Gastrocnemius medialis (tissue), 4 donors: ENCODE measurements around the gene SIGLEC11. TPM values are rescaled to one million over a fixed set of nuclear protein-coding genes. Genes with fewer than 3 reads are reported as not detected.
"Not testable (repeated sequence)": the region's sequence is repeated elsewhere in the genome, so short reads cannot be mapped to it uniquely, and the experiment has no call there.

Experiments used
- ATAC-seq, 2 donors: fragments of 150-250 bp; one replicate each; pipeline ENCODE4 v1.9.1; 2016
- DNase-seq, 2 donors: peaks; one replicate each; pipeline ENCODE4 v3.0.0-alpha.2; 2019
- H3K27ac ChIP-seq, 4 donors: fragments of 200-600 bp; sonication (generic); 1 replicate in 1 of 4; 2 replicates in 3 of 4; pipeline ENCODE4 v1.5.1; 2016 to 2018; ENCODE audit warnings: mild to moderate bottlenecking in 2 of 4, moderate library complexity in 1 of 4
- H3K27me3 ChIP-seq, 3 donors: fragments of 200-600 bp; sonication (generic) in 2 of 3; 1 replicate in 1 of 3; 2 replicates in 2 of 3; pipeline versions ENCODE4 v1.5.1 to v1.6.0; 2016 to 2019; ENCODE audit warnings: mild to moderate bottlenecking in 1 of 3, moderate library complexity in 1 of 3
- H3K36me3 ChIP-seq, 2 donors: fragments of 200-600 bp; sonication (generic) in 1 of 2; one replicate each; pipeline ENCODE4 v1.5.1; 2017 to 2018
- H3K4me1 ChIP-seq, 2 donors: fragments of 200-600 bp; sonication (generic) in 1 of 2; one replicate each; pipeline ENCODE4 v1.5.1; 2016 to 2017; ENCODE audit warnings: mild to moderate bottlenecking in 2 of 2
- H3K4me3 ChIP-seq, 4 donors: fragments of 200-600 bp; sonication (generic) in 3 of 4; 1 replicate in 1 of 4; 2 replicates in 3 of 4; pipeline ENCODE4 v1.5.1; 2016 to 2019; ENCODE audit warnings: mild to moderate bottlenecking in 2 of 4
- H3K9me3 ChIP-seq, 3 donors: fragments of 200-600 bp; sonication (generic) in 2 of 3; 1 replicate in 1 of 3; 2 replicates in 2 of 3; pipeline ENCODE4 v1.5.1; 2016 to 2019
- POLR2A ChIP-seq, 2 donors: fragments of 450-650 bp; IDR thresholded peaks; one replicate each; pipeline ENCODE4 v1.6.1; 2017; ENCODE audit warnings: antibody characterized with exemption in 2 of 2, mild to moderate bottlenecking in 2 of 2, moderate library complexity in 2 of 2
- in situ Hi-C, 4 donors: fragments of 200-750 bp; cut with MboI; loops; one replicate each; pipeline versions ENCODE4 v1.15.0 to v1.8.0; 2017; ENCODE audit warnings: low sequenced_read_pairs in 4 of 4
- intact Hi-C: fragments of 100-400 bp; cut with DNase I; formaldehyde crosslinking; loops from one replicate; pipeline ENCODE4 v1.15.1; 2023; ENCODE audit warnings: low total_unique reads
- total RNA-seq, 4 donors: library from RNA; depleted of rRNA; stranded (reverse); fragments of >200 nt; gene quantifications; one replicate each; pipeline versions ENCODE4 v1.1.0 to v1.2.3, GENCODE V29; 2016
- TF ChIP-seq, protein P1 (sequence below), 5 experiments: fragments of 450-650 bp in 3 of 5; fragments of 200-600 bp in 2 of 5; sonication (generic) in 2 of 5; IDR thresholded peaks in 4 of 5; conservative IDR thresholded peaks in 1 of 5; 1 replicate in 4 of 5; 2 replicates in 1 of 5; pipeline ENCODE4 v1.5.1; 2016 to 2019; ENCODE audit warnings: antibody characterized with exemption in 5 of 5, mild to moderate bottlenecking in 3 of 5, moderate library complexity in 3 of 5

SIGLEC11 gene
- total RNA-seq, 4 donors from 2014 or later = 0.15 to 0.42 (median 0.25) TPM; not detected in 1

DNA sequence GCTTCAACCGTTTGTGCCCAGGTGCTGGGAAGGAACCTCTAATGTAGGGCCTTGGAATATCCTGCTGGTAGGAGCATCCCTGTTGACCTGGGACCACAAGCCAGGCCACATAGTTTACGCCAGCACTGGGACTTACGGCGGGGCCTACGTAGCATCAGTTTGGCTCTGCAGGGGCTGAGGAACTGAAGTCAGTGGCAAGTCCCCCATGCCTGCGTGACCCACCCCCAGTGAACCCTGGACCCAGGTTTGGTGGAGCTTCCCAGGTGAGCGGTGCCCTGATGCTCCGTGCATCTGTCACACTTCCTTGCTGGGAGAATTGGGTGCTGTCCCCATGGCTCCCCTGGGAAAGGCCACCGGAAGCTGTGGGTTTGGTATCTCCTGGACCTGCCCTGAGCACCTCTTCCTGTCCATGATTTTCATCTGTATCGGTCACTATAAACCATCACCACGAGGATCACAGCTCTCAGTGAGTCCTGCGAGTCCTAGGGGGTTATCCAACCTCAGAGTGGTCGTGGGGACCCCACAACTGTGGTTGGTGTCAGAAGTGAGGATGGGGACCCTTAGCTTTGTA lies 9.9 kb downstream of the SIGLEC11 start:
- H3K9me3 ChIP-seq = no peaks in the 10 kb centered on the region
- H3K27ac ChIP-seq = no peak overlapping the region
- H3K36me3 ChIP-seq = no peaks in the 10 kb centered on the region
- intact Hi-C loops (no loop called here), in situ Hi-C loops (no loop called here)
- H3K4me3 ChIP-seq = no peak overlapping the region
- no peak for TF ChIP-seq POLR2A (IDR thresholded peaks at IDR 0.05)
- TF ChIP-seq, protein P1, sequence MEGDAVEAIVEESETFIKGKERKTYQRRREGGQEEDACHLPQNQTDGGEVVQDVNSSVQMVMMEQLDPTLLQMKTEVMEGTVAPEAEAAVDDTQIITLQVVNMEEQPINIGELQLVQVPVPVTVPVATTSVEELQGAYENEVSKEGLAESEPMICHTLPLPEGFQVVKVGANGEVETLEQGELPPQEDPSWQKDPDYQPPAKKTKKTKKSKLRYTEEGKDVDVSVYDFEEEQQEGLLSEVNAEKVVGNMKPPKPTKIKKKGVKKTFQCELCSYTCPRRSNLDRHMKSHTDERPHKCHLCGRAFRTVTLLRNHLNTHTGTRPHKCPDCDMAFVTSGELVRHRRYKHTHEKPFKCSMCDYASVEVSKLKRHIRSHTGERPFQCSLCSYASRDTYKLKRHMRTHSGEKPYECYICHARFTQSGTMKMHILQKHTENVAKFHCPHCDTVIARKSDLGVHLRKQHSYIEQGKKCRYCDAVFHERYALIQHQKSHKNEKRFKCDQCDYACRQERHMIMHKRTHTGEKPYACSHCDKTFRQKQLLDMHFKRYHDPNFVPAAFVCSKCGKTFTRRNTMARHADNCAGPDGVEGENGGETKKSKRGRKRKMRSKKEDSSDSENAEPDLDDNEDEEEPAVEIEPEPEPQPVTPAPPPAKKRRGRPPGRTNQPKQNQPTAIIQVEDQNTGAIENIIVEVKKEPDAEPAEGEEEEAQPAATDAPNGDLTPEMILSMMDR (IDR thresholded peaks at IDR 0.05 in 4 of 5, conservative IDR thresholded peaks at IDR 0.05 in 1 of 5) = no peak
- DNase-seq = no peak
- H3K4me1 ChIP-seq = no peaks in the 10 kb centered on the region
- no peak for ATAC-seq
- peaks cover 0 to 10% (median 7%) of the 10 kb centered on the region in 3 donors for H3K27me3 ChIP-seq

DNA sequence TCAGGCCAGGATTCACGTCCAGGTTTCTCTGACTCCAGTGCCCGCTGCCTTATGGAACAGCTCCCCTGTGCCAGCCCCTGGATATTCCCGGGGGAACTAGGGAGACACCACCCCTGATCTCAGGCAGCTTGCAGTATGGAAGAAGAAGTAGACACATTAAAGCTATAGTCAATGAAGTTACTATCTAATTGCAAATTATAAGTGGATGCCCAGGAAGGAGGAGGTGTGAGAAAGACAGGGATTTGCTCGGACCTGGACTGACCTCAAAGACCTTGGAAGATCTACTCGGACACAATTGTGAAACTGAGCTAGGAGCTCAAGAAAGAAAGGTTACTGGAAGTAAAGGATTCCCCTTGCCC lies 10.4 kb downstream of the SIGLEC11 start:
- in situ Hi-C loops (no loop called here), intact Hi-C loops (no loop called here)
- Histone ChIP-seq H3K27me3 (peaks cover 0 to 10% (median 7%) of the 10 kb centered on the region in 3 donors), H3K4me3 (no peak overlapping the region), H3K9me3 (no peaks in the 10 kb centered on the region), H3K4me1 (no peaks in the 10 kb centered on the region), H3K36me3 (no peaks in the 10 kb centered on the region), H3K27ac (no peak overlapping the region)
- ATAC-seq (no peak), DNase-seq (no peak)
- TF ChIP-seq POLR2A (IDR thresholded peaks at IDR 0.05) = no peak
- TF ChIP-seq, protein P1 (IDR thresholded peaks at IDR 0.05 in 4 of 5, conservative IDR thresholded peaks at IDR 0.05 in 1 of 5) = no peak

DNA sequence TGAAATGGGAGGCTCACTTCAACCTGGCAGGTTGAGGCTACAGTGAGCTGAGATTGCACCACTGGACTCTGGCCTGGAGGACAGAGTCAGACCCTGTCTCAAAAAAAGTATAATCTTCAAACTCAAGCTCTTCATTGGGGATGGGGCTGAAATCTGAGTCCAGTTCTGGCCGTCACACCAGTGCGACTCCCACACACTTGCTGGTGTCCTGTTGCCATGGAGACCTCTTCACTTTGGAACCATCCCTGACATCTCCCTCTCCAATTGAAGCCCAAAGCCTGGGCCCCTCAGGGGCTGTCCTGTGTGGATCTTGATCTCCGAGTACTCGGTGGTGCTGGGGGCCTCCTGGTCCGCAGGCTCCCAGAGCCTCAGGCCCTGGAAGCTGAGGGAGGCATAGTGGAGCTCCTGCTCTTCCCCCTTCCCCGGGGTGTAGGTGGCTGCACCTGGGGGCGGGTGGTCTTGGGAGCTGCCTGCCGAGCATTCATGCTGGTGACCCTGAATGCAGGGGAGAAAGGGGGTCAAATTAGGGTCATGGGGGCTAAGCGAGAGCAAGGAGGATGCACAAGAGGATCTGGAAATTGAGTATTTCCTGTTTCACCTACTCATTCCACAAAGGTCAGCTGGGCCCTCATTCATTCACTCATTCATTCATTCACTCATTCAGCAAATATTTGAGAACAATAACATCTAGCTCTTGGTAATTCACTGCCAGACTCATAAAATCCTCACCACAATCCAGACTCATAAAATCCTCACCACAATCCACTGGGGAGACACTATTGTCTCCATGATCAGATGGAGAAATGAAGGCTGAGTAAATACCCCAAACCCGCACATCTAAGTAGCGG lies 11.0 kb downstream of the SIGLEC11 start:
- DNase-seq (no peak), ATAC-seq (no peak)
- in situ Hi-C loops = loop anchor here in 3 of 4 donors (25.0 kb wide), 1 partner anchor 187 kb away; no protein-coding TSS in a partner anchor
- H3K9me3 ChIP-seq = no peaks in the 10 kb centered on the region
- TF ChIP-seq POLR2A (IDR thresholded peaks at IDR 0.05) = no peak
- TF ChIP-seq, protein P1 (IDR thresholded peaks at IDR 0.05 in 4 of 5, conservative IDR thresholded peaks at IDR 0.05 in 1 of 5) = no peak
- intact Hi-C loops = no loop called here
- H3K36me3 ChIP-seq = no peaks in the 10 kb centered on the region
- no peak overlapping the region for H3K4me3 ChIP-seq
- no peaks in the 10 kb centered on the region for H3K4me1 ChIP-seq
- peaks cover 0 to 10% (median 7%) of the 10 kb centered on the region in 3 donors for H3K27me3 ChIP-seq
- no peak overlapping the region for H3K27ac ChIP-seq

DNA sequence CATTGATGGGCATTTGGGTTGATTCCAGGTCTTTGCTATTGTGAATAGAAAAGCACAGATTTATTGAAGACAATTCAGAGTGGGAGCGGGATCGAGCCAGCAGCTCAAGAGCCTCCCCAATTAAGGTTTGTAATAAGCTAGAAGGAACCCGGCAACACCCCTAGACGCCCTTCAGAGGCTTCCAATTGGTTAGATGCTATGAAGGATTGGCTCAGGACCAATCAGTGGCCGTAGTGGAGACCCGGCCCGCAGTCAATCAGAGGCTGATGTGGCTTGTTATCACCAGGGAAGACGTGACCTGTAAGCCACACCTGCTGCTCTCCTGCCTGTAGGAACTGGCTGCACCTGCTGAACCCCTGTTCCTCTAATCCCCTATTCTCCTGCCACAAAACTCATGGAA lies 14.6 kb downstream of the SIGLEC11 start:
- in situ Hi-C loops = loop anchor here in 3 of 4 donors (25.0 kb wide), 1 partner anchor 191 kb away; no protein-coding TSS in a partner anchor
- no peak overlapping the region for H3K4me3 ChIP-seq
- H3K36me3 ChIP-seq = no peaks in the 10 kb centered on the region
- TF ChIP-seq POLR2A (IDR thresholded peaks at IDR 0.05) = no peak
- TF ChIP-seq, protein P1 (IDR thresholded peaks at IDR 0.05 in 4 of 5, conservative IDR thresholded peaks at IDR 0.05 in 1 of 5) = no peak
- intact Hi-C loops = no loop called here
- DNase-seq = no peak
- no peaks in the 10 kb centered on the region for H3K4me1 ChIP-seq
- peaks cover 0 to 10% (median 2%) of the 10 kb centered on the region in 3 donors for H3K27me3 ChIP-seq
- no peak overlapping the region for H3K27ac ChIP-seq
- no peak for ATAC-seq
- no peaks in the 10 kb centered on the region for H3K9me3 ChIP-seq

DNA sequence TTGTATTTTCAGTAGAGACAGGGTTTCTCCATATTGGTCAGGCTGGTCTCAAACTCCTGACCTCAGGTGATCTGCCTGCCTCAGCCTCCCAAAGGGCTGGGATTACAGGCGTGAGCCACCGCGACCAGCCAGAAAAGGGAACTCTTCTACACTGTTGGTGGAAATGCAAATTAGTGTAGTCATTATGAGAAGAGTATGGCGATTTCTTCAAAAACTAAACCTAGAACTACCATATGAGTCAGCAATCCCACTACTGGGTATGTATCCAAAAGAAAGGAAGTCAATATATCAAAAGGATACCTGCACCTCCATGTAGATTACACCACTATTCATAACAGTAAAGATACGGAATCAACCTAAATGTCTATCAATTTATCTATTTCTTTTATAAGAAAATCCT lies 16.4 kb downstream of the SIGLEC11 start:
- DNase-seq, H3K9me3 ChIP-seq, H3K27me3 ChIP-seq, intact Hi-C loops, ATAC-seq, H3K4me1 ChIP-seq, H3K27ac ChIP-seq, H3K36me3 ChIP-seq, H3K4me3 ChIP-seq: not testable (repeated sequence)
- in situ Hi-C loops = loop anchor here in 3 of 4 donors (25.0 kb wide), 1 partner anchor 193 kb away; no protein-coding TSS in a partner anchor
